Putamen (tissue), 1 donor: Measurements from ENCODE around the gene PLCXD1.
"Not testable (repeated sequence)": the region's sequence is repeated elsewhere in the genome, so short reads cannot be mapped to it uniquely, and the experiment has no call there.

ENCODE experiments used
- DNase-seq: peaks from one replicate; pipeline ENCODE4 v3.0.0-alpha.2; 2016; ENCODE audit warnings: low spot score

The PLCXD1 gene

GRCh38 chrX:281166-281999 is at the start of gene PLCXD1:
TSS of gene PLCXD1 (plus strand) at chrX:281381. CDS start at chrX:284188, 2,807 bp downstream.
- peak; percentile 68 for DNase-seq

GRCh38 chrX:231637-232277 is 49.4 kb upstream of the PLCXD1 start:
- DNase-seq, result not testable (repeated sequence)

- DNase-seq, result not testable (repeated sequence)
Observed at GRCh38 chrX:232278-232655, 48.9 kb upstream of the PLCXD1 start.

GRCh38 chrX:236201-236600 is 45.0 kb upstream of the PLCXD1 start:
- DNase-seq, result not testable (repeated sequence)

GRCh38 chrX:250965-251364 is 30.2 kb upstream of the PLCXD1 start:
- DNase-seq, result no peak

GRCh38 chrX:251396-252243 is 29.6 kb upstream of the PLCXD1 start:
- DNase-seq, result not testable (repeated sequence)

- DNase-seq, result no peak
Observed at GRCh38 chrX:252244-252956, 28.8 kb upstream of the PLCXD1 start.

GRCh38 chrX:252957-253291 is 28.3 kb upstream of the PLCXD1 start:
- DNase-seq, result no peak

GRCh38 chrX:253451-254297 is 27.5 kb upstream of the PLCXD1 start:
- DNase-seq, result no peak

GRCh38 chrX:254630-255215 is 26.5 kb upstream of the PLCXD1 start:
- DNase-seq, result no peak

- DNase-seq, result no peak
Observed at GRCh38 chrX:255923-256331, 25.3 kb upstream of the PLCXD1 start.

GRCh38 chrX:257054-257453 is 24.1 kb upstream of the PLCXD1 start:
- DNase-seq, result not testable (repeated sequence)

- no peak for DNase-seq
Observed at GRCh38 chrX:257681-258289, 23.4 kb upstream of the PLCXD1 start.

GRCh38 chrX:258291-259040 is 22.7 kb upstream of the PLCXD1 start:
- DNase-seq, result no peak

- no peak for DNase-seq
Observed at GRCh38 chrX:259692-260355, 21.4 kb upstream of the PLCXD1 start.

- no peak for DNase-seq
Observed at GRCh38 chrX:261167-261918, 19.8 kb upstream of the PLCXD1 start.

GRCh38 chrX:261919-262352 is 19.2 kb upstream of the PLCXD1 start:
- DNase-seq, result no peak

GRCh38 chrX:262381-262909 is 18.7 kb upstream of the PLCXD1 start:
- DNase-seq, result no peak
